Renal cortical epithelial cell (primary cell): ENCODE data around the gene FKBP1B. TPM values are rescaled to one million over a fixed set of nuclear protein-coding genes. Genes with fewer than 3 reads are reported as not detected.
"Not testable (repeated sequence)": the region's sequence is repeated elsewhere in the genome, so short reads cannot be mapped to it uniquely, and the experiment has no call there.

Experiments used
- DNase-seq: peaks from one replicate; pipeline ENCODE4 v3.0.0-alpha.2; 2011; ENCODE audit warnings: low read depth
- total RNA-seq: library from RNA; depleted of rRNA; stranded (reverse); fragments of >200 nt; gene quantifications from 2 replicates; pipeline ENCODE4 v1.2.3, GENCODE V29; 2014

Gene FKBP1B
- total RNA-seq, 1 donor from 2014 or later = 21.3 TPM

DNA sequence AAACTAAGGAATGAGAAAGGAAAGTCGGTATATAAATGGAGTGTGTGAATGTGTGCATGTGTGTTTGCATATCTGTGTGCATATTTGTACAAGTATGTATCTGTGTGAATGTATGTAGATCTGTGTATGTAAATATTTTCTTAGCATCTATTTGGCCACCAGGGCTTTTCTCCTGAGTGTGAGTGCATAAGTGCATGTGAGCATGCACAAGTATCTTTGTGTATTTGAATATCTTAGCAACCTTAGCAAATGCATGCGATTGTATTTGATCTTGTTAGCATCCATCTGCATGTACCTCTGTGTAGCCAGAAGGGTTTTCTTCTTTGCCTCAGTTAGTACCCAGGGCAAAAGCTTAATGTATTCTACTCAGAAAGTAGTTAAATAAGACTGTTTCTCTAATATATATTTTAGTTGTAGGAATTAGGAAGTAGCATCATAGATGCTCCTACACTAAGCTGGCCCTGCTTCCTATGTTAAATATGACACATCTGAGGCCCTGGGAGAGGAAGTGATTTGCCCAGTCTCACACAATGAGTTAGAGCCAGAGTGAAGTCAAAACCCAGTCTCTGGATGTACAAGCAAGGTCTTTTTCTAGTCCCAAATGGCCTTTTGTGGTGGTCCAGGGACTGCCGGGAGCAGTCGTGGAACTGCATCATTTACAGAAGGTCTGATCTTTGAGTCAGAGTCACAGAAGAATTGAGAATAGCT lies 9.2 kb downstream of the FKBP1B start:
- no peak for DNase-seq

DNA sequence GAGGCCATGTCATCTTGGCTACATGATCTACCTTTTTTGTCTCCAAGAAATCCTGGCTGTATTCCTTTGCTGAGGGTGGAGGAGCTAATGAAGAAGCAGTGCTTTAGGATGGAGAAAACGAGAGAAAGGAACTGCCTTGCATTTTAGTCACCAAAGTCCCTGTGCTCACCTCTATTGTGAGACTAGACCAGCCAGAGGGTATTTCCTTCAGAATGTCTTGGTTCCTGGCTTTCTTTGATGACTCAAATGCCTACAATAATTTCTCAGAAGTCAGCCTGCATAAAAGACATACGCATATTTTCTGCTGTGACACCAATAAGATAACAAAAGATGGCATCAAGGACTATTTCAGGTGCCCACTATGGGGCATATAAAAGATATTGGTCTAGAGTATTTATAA lies 15.8 kb downstream of the FKBP1B start:
- DNase-seq = no peak

DNA sequence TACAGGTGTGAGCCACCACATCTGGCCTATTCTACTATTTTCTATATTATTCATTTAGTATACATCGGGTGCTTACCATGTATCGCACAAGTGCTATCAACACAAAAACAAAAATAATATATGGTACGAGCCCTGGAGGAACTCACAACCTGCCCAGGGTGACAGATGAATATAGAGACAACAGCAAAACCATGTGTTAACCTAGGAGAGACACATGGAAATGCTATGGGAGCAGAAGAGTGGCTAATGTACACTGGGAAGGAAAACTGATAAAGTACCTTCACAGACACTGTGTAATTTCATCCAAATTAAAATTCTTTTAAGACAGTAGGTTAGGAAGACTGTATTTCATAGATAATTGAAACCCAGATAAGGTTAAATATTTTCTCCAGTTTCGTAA lies 22.7 kb downstream of the FKBP1B start:
- no peak for DNase-seq

DNA sequence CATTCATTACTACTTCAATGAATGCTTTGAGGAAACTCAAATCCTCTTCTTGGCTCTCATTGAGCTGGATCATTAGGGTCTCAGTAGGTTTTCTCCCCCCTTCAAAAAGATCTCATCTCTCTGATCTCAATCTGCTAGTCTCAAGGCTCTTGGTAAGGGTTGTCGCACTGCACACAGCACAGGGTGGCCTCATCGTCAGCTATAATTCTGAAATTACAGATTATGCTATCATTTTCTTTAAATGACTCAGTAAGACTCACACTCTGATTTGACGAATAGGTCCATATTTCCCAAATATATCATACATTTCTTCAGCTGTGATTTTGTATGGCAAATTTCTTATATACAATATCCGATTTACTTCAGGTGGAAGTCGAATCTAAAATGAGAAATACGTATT lies 24.3 kb downstream of the FKBP1B start:
- no peak for DNase-seq

DNA sequence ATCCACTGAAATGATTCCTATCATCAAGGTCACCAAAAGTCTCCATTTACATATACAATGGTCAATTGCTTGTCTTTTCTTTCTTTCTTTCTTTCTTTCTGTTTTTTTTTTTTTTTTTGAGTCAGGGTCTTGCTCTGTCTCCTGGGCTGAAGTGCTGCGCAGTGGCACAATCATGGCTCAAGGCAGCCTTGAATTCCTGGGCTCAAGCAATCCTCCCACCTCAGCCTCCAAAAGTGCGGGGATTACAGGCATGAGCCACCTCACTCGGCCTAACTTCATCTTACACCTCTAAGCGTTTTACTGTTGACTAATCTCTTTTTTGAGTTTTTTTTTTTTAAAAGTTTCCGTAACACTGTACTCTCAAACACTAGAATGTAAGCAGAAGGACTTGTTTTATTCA lies 25.7 kb downstream of the FKBP1B start:
- no peak for DNase-seq

DNA sequence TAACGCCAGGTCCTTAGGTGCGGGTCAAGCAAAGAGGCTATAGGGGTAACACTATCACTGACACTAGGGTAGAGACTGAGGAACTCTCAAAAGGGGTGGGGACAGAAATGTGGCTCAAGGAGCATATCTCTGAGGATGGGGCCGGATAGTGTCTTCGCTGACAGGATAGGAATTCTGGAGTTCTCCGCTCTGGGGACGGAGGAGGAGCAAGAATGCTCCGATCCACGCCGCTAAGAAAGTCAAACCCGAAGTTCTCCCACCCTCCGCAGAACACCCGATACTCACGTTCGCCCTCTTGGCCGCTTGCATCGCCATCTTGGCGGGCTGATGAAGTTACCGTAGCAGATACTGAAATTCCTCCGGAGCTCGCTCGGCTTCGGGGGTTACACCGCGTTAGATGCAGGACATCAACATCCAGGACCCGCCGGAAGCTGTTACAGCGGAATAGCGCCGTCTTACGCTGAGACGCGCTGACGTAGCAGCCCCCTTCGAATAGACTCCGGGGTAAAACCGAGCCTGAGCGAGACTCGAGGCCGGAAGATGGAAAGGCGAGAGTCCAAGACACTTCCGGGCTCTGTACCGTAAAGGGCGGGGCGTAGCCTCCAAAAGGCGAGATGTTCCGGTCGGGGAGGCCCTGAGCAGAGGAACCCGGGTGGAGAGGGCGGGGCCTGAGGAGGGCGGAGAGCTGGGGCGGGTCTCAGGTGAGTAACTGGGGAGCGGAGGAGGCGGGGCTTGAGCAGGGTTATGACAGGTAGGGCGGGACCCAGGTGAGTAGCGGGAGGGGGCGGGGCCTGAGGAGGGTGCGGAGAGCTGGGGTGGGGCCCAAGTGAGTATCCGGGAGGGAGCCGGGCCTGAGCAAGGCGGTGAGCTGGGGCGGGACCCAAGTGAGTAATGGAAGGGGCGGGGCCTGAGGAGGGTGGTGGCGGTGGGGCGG lies 26.6 kb downstream of the FKBP1B start, which contains the start of gene SF3B6:
TSS of gene SF3B6 (minus strand) at position 412 of the 934 bp plus-strand sequence. CDS start at position 315, 97 bp downstream.
- DNase-seq = peak; percentile 98

DNA sequence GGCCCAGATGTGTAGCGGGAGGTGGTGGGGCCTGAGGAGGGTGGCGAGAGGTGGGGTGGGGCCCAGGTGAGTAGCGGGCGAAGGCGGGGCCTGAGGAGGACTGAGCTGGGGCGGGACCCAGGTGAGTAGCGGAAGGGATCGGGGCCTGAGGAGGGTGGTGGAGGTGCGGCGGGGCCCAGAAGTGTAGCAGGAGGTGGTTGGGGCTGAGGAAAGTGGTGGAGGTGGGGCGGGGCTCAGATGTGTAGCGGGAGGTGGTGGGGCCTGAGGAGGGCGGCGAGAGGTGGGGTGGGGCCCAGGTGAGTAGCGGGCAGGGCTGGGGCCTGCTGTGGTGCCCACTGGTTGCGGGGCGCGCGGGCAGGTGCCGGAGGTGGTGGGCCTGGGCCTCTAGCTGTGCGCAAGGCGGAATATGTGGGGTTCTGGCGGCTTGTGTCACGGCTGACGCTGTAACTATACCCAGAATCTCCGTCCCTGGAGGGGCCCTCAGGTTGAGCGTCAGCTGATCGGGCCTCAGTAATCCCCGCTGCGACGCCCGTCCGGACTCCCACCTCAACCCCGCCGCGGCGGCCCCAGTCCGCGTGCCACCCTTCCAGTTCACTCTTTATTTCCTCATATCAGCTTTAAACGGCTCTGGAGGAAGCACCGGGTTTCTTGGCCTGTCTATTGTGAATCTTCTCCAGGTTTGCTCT lies 27.5 kb downstream of the FKBP1B start:
- no peak for DNase-seq

DNA sequence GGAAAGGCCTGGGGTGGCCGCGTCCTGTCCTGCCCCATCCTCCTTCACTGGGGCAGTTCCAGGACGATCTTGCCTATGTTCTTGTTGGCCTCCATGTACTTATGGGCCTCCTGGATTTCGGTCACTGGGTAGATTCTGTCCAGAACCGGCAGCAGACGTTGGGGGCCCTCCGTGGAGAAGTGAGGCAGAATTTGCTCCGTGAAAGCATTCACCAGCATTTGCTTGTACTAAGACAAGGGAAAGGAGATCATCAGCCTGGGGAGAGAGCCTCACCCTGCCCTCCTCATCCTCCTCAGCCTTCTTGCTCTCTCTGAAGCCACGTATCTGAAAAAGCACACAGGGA lies 28.0 kb downstream of the FKBP1B start:
- DNase-seq = no peak

DNA sequence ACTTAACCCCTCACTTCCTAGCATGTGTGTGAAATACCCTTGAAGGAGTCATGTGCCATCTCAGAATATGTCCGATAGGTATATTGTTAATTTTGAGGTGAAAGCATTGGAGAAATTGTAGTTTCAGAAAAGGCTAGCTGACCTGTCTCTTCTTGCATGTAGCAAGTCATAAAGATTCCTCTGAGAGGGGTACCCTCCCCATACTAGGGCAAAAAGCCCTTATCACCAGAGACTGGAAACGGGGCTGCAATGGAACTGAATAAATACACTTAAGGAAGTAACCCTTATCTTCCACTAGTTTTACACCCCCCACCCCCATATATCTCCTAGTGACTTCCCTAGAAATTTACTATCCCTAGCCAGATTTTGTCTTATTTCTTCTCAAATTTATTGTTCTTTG lies 28.3 kb downstream of the FKBP1B start:
- no peak for DNase-seq

DNA sequence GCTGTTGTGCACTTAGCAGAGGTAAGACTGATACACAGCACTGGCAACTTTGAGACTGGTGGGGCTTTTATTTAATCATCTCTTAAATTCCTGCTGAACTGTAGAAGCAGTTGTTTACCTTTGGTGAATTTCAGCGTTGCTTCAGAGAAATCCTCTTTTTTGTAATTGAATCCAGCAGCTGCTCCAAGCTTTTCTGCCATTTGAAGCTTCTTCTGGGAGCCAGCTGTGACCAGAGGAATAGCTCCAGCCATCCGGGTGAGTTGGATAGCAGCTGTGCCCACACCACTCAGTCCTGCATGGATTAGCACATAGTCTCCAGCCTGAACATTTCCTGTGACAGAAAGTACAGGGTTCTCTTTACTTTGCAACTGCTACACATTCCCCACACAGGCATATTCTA lies 31.2 kb downstream of the FKBP1B start:
- DNase-seq = no peak

DNA sequence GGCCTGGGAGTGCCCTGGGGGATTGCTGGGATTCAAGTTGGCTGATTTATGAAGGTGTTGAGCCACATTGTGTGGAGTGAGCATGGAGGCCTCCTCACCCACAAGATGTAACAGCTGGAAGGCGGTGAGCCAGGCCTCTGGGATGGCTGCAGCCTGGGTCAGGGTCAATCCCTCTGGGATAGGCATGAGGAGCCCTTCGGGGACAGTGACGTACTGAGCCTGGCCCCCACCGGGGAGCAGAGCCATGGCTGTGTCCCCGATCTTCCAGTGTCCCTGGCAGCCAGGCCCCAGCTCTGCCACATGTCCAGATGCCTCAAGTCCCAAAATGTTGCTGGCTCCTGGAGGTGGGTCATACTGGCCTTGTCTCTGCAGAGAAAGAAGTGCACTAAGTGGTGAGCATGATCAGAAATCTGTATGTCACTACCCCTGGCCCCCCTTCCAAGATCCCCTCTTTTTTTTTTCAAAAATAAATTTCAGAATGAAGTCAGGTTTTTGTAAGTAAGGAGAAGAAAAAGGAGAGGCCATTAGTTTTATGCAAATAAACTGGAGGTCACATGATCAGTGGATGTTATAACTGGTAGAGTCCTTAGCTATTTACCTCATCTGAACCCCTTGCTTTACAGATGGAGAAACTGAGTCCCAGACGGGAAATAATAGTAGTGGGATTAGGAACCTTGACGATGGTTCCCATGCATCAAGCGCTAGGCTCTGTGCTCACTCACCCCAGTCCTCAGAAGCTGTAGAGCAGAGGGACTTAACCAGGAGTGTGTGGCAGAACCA lies 33.4 kb downstream of the FKBP1B start:
- no peak for DNase-seq

DNA sequence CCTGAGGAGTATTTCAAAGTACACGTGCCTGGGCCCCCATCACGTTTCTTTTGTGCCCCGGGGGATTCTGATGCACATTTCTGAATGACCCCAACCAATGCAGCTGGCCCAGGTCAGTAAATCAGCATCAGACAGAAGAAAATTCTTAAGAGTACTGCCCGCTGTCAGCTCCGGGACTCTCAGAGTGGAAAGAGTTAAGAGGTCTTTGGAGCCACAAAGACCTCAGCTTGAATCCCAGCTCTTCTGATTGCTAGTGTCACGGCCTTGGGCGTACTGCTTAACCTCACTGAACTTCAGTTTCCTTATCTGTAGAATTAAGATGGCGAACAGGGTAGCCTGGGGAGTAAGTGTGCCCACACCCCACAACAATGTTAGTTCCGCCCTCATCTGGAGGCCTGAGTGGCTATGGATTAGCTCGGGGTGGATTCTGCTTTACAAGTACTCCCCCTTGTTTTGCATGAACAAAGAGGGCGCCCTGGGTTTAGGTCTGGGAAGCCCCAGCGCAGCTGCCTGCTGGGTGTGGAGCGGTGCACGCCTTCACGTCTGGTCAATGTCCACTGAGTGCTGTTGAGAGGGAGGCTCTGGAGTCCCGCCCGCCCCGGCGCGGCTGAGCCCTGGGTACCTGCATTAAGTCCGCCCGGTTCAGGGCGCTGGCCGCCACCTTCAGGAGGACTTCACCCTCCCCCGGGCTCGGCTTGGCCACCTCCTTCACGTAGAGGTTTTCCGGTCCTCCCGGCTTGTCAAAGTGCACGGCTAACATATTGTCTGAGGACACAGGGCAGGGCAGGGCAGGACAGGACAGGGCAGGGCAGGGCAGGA lies 34.2 kb downstream of the FKBP1B start:
- peak; percentile 84 for DNase-seq

DNA sequence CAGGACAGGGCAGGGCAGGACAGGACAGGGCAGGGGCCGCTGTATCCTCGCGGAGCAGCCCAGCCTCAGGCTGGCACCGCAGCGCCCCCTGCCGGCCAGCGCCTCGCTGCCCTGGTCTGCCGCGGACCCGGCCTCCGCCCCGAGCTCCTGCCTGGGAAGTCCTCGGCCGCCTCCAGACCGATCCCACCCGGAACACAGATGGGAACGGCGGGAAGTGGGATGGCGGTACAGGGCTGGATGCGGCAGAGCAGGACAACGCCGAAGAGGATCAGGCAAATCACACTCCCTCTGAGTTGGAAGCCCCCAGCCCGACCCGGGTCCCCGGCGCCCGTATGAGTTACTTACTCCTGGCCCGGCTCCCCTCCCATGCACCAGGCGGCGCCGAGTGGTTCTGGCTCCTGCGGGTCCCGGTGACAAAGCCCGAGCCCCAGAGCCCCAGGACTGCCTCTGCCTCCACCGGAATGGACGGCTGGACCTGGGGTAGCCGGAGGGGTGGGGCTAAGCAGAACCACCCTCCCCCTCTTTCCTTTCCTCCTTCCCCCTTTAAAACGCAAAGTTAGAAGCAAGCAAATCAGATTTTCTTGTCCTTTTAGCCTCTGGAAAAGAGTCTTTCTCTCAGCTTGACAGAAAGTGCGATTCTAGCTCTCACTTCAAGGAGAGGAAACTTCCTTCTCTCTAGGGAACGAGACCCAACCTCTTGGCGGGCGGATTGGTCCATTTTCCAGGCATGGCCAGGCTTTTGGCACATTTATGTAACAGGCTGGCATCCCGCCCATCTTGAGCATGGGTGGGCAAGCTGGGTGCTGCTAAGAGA lies 35.1 kb downstream of the FKBP1B start, which contains the start of gene TP53I3:
TSS of gene TP53I3 (minus strand) at position 449 of the 814 bp plus-strand sequence. CDS start 508 bp downstream, outside the sequence.
- DNase-seq = peak; percentile 67

DNA sequence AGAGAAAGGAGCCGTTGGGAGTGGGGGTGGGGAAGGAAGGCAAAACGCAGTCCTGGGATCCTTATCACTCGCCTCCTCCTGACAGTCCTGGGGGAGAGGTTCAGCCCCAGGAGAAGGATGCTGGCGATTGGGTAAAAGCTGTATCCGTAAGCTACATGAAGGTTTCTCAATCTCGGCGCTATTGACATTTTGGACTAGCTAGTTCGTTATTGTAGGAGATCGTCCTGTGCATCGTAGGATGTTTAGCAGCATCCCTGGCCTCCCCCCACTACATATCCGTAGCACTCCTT lies 35.6 kb downstream of the FKBP1B start:
- no peak for DNase-seq

DNA sequence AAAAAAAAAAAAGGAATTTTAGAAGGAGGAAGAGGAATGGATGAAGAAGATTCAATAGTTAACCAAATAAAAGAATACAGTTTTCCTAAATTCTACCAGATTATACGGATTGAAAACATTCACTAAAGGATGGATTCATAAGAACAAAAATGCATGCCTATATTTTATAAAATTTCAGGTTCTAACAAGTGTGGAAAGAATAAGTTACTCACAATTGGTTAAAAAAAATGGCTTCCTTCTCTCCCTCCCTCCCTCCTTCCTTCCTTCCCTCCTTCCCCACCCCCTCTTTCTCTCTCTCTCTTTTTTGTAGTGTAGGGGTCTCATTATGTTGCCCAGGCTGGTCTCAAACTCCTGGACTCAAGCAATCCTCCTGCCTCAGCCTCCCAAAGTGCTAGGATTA lies 36.7 kb downstream of the FKBP1B start:
- DNase-seq = no peak

DNA sequence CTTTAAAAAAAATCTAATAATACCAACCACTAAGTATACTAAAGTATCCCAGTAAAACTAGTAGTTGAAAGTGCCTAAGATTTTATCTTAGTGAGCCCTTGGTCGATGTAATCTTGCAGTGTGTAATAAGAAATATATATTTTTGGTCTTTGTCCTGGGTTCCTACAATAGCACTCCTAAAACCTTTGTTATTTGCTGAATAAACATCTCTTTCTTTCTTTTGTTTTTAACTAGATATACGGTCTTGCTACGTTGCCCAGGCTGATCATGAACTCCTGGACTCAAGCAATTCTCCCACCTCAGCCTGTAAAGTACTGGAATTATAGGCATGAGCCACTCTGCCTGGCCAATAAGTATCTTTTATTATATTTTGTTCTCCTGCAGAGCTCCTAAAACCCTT lies 37.5 kb downstream of the FKBP1B start:
- DNase-seq = no peak

DNA sequence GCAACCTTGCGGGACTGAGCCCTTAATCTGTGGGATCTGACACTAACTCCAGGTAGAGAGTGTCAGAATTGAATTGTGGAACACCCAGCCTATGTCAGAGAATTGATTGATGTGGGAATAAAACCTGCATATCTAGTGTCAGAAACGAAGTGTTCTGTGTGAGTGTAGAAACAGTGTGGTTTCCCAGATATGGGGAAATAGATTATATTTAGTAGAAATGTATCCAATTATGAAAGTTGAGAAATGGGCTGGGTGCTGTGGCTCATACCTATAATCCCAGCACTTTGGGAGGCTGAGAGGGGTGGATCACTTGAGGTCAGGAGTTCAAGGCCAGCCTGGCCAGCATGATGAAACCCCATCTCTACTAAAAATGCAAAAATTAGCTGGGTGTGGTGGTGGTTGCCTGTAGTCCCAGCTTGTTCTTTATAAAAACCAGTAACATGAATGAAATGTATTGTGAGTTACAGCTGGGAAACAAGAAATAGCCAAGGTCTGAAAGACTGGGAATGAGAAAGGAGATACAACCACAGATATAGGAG lies 39.3 kb downstream of the FKBP1B start:
- DNase-seq = no peak

DNA sequence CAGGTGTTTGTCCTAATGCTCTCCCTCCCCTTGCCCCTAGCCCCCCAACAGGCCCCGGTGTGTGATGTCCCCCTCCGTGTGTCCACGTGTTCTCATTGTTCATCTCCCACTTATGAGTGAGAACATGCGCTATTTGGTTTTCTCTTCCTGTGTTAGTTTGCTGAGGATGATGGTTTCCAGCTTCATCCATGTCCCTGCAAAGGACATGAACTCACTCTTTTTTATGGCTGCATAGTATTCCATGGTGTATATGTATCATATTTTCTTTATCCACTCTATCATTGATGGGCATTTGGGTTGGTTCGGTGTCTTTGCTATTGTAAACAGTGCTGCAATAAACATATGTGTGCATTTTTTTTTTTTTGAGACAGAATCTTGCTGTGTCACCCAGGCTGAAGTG lies 43.7 kb downstream of the FKBP1B start:
- not testable (repeated sequence) for DNase-seq

DNA sequence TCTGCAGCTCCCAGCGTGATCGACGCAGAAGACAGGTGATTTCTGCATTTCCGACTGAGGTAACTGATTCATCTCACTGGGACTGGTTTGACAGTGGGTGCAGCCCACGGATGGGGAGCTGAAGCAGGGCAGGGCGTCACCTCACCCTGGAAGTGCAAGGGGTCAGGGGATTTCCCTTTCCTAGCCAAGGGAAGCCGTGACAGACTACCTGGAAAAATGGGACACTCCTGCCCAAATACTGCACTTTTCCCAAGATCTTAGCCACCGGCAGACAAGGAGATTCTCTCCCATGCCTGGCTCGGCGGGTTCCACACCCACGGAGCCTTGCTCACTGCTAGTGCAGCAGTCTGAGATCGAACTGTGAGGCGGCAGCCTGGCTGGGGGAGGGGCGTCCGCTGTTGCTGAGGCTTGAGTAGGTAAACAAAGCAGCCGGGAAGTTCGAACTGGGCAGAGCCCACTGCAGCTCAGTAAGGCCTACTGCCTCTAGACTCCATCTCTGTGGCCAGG lies 45.7 kb downstream of the FKBP1B start:
- DNase-seq = not testable (repeated sequence)
